HG03175 (cell line): ENCODE measurements around the gene ANKRD35.
"Not testable (repeated sequence)": the region's sequence is repeated elsewhere in the genome, so short reads cannot be mapped to it uniquely, and the experiment has no call there.

Source experiments
- ATAC-seq: cut with Tn5 transposase; IDR thresholded peaks from one replicate; pipeline ENCODE4 v1.9.1; 2021; ENCODE audit warnings: mild to moderate bottlenecking, moderate library complexity; ENCODE audit not compliant: unreplicated experiment

The ANKRD35 gene

GRCh38 chr1:145818095-145818494, 67.6 kb downstream of the ANKRD35 start:
- ATAC-seq, result not testable (repeated sequence)
